ENCODE measurements around the gene TMEM239. TPM values are rescaled to one million over a fixed set of nuclear protein-coding genes. Genes with fewer than 3 reads are reported as not detected.

TMEM239 gene
- total RNA-seq = under 0.01 TPM in 1 of 2 replicates, not detected in the other

GRCh38 chr20:2816030-2816582 is at the start of gene TMEM239:
TMEM239 (plus strand) TSS chr20:2816364; CDS start chr20:2816555, 191 bp downstream.

GRCh38 chr20:2800521-2801285 is 15.5 kb upstream of the TMEM239 start, which contains the start of gene CPXM1:
CPXM1 (minus strand) TSS chr20:2800627; CDS start chr20:2800572, 55 bp downstream.

GRCh38 chr20:2814587-2815051 is 1.5 kb upstream of the TMEM239 start, which contains the start of gene C20orf141:
C20orf141 (plus strand) TSS chr20:2814987; CDS start chr20:2815185, 198 bp downstream.

GRCh38 chr20:2840138-2840966 is 24.2 kb downstream of the TMEM239 start, which contains the start of the genes PCED1A and VPS16:
PCED1A (minus strand) TSS chr20:2840655; CDS start chr20:2839912, 743 bp downstream.
VPS16 (plus strand) TSS chr20:2840745; CDS start chr20:2840775, 30 bp downstream.

Other genes with a start within 250 kb of the TMEM239 start
- 106 and 109 TPM in 2 replicates for gene NOP56, start 163.7 kb upstream of the TMEM239 start, total RNA-seq
- 133 and 141 TPM in 2 replicates for gene IDH3B, start 152.1 kb upstream of the TMEM239 start, total RNA-seq
- 1.1 and 2.9 TPM in 2 replicates for gene EBF4, start 123.6 kb upstream of the TMEM239 start, total RNA-seq
- gene CPXM1, start 15.7 kb upstream of the TMEM239 start, total RNA-seq = 6.4 and 10.1 TPM in 2 replicates
- not detected in 2 replicates for gene C20orf141, start 1.4 kb upstream of the TMEM239 start, total RNA-seq
- gene PCED1A, start 24.3 kb downstream of the TMEM239 start, total RNA-seq = 24.8 and 43.5 TPM in 2 replicates
- 55.3 and 61.7 TPM in 2 replicates for gene VPS16, start 24.4 kb downstream of the TMEM239 start, total RNA-seq
- 38.1 and 40.8 TPM in 2 replicates for gene PTPRA, start 57.1 kb downstream of the TMEM239 start, total RNA-seq
- gene GNRH2, start 227.3 kb downstream of the TMEM239 start, total RNA-seq = 0.35 TPM in 1 of 2 replicates, not detected in the other
- 52.6 and 59.1 TPM in 2 replicates for gene MRPS26, start 229.7 kb downstream of the TMEM239 start, total RNA-seq

Measured in myometrial cell (primary cell).